GM12874 (cell line): ENCODE measurements around the gene DPT.

Experiments
- TF ChIP-seq, protein P1 (sequence below): IDR thresholded peaks from 2 replicates; pipeline ENCODE4 v1.5.1; 2011; ENCODE audit warnings: low read depth, mild to moderate bottlenecking, control low read depth, low read length, moderate library complexity; ENCODE audit not compliant: insufficient read depth

DPT gene

DNA sequence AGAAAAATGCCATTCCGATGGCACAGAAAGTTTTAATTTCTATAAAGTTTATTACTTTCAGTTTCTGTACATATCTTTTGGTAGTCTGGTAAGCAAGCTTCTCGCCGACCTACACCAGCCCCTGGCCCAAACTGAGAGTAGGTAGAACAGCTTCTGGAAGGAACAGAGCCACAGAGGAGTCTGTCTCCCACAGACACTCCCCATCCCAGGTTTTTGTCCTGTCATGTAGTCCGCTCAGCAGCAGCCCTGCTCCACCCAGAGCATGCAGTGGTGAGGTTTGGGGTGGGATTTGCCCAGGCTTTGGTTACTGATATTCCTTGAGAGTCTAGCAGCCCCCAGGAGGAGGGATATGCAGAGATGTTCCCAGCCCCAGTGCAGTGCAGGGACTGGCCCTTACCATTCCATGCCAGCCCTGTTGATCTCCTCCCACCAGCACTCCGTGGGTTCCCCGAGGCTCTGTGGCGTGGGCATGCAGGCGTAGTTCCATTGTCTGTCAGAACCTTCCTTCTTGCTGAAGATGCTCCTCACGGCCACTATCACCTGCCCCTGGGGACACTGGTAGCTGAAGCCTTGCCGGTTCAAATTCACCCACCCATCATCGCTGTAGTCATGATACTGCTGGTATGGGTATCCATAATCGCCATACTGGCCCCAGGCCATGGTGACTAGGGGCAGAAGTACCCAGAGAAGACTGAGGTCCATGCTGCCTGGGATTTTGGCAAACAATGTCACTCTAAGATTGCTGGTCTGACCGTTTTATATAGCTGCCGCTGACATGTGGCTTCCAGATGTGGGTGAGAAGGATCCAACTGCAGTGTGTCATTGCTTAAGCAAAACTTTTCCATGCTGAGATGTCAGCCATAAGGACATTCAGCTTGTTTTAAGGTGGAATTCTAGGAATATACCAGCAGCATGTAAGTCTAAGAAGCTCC lies at the start of gene DPT:
TSS of gene DPT (minus strand) at position 734 of the 932 bp plus-strand sequence. CDS start at position 702, 32 bp downstream.
- TF ChIP-seq, protein P1, sequence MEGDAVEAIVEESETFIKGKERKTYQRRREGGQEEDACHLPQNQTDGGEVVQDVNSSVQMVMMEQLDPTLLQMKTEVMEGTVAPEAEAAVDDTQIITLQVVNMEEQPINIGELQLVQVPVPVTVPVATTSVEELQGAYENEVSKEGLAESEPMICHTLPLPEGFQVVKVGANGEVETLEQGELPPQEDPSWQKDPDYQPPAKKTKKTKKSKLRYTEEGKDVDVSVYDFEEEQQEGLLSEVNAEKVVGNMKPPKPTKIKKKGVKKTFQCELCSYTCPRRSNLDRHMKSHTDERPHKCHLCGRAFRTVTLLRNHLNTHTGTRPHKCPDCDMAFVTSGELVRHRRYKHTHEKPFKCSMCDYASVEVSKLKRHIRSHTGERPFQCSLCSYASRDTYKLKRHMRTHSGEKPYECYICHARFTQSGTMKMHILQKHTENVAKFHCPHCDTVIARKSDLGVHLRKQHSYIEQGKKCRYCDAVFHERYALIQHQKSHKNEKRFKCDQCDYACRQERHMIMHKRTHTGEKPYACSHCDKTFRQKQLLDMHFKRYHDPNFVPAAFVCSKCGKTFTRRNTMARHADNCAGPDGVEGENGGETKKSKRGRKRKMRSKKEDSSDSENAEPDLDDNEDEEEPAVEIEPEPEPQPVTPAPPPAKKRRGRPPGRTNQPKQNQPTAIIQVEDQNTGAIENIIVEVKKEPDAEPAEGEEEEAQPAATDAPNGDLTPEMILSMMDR = no peak

DNA sequence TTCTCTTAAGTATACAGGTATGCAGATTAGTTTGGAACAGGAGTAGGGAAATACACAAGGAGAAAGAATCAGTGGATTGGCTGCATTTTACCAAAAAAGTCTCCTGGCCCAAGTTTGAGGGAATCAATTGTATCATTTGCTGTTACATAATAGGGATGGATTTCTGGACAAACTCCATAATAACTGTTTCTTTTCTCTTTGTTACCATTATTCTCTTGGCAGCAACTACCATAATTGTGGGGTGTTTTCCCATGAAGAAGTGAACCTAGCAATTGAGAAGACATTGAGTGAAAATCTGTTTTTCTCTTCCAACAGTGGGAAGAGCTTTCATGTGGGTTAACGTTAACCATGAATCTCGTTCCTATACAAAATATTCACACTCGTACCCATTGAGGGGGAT lies 46.4 kb upstream of the DPT start:
- TF ChIP-seq, protein P1 = no peak

DNA sequence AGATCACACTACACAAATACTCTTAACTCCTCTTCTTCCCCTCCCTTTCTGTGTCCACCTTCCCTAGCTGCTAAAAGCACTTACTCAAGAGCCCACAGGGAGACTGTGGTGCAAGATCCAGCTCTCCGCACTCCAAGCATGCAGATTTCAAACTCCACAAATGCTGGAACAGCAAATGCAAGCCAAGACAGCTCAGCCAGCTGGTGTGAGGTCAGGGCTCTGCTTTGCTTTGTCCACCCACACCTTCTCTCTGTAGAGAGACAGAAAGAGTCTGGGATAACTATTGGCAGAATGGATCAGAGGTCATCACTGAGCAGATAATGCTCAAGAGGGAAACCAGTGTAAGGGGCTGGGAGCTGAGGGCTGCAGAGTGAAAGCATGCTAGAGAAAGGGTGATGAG lies 45.2 kb upstream of the DPT start:
- TF ChIP-seq, protein P1 = no peak

DNA sequence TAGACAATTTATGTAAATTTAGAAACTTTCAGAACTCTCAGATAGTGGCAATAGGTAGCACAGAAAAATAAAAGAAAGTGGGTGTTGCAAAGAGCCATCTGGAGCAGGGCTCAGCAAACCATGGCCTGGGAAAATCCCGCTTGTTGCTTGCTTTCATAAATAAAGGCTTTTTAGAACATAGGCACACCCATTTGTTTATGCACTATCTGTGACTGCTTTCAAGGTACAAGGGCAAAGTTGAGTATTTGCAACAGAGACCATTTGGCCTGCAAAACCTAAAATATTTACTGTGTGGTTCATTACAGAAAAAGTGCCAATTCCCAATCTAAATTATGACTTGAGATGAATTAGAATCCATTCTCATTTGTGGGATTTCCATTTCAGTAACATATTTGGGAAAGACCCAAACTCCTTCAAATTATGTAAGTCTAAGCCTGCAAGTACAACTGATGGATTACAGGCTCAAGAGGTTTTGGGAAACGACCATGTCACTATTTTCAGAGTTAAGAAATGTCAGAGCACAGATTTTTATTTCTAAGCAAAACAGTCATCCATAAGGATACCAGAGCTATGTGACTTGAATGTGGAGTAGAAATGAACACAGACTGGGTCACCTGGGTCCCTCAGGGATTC lies 43.5 kb upstream of the DPT start:
- TF ChIP-seq, protein P1 = no peak

DNA sequence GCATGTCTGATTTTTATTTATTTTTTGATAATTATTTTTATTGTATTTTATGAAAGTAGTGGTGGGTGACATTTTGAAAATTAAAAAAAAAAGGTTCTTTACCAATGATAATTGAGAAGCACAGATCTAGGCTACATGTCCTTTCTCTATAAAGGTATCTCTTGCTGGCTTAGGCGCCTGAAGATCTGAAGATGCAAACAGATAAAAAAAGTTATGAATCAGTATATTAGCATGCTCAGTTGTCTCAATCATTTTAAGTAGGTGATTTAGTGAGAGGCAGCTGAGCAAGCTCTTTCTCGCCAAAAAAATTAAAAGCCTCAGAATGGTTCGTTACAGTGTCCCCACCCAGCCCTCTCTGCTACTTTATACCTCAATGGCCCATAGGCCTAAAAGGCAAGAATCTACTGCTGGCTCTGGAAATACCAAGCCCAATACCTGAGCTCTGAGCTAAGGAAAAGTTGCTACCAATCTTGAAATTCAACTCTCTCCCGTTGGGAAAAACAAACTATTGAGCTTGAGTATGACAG lies 42.2 kb upstream of the DPT start:
- TF ChIP-seq, protein P1 = no peak

DNA sequence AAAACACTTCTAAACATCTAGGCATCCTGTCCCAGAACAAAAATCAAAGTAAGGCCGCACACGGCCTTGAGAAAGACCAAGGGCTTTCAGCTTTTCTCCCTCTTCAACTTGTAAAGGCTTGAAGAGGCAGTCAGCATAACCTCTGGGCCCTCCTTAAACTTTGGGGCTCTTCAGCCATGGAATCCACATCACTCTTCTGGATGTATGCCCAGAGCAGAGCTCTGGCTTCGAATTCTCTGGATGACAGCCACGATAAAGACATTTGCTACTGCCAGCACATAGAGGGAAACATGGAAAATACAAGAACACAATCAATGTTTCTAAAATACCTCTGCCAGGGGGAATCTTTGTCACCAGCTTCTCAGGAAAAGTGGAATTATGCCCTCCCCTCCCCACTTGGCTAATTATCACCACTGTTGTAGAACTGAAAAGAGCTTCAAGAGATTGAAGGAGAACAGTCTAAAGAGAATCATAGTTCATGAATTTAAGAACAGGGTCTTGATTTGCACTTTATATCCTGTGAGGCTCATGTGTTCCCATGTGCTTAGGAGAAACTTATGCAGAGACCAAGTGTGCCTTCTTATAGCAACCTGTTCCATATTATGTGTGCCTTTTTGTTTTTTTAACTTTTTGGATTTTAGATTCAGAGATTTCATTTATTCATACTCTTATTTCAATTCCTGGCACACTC lies 39.0 kb upstream of the DPT start:
- TF ChIP-seq, protein P1 = no peak

DNA sequence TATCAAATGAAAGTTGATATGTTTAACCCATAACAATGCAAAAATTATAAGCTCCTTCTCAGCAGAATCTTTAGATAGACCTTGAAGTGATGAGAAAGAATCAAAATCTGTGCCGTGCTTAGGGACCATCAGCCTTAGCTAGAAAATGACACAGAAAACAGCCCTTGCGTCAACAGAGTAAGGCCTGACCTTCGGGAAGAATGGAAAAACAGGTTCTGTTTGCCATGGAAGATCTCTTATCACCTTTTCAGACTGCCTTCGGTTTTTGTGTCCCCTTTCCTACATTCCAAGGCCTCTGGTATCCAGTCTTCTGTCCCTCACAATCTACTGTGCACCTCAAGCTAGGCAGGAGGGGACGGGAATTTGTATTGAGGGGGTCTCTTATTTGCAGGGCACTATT lies 37.6 kb upstream of the DPT start:
- TF ChIP-seq, protein P1 = no peak
